Epithelial cell of proximal tubule (primary cell): ENCODE measurements around the gene ATP13A3. TPM values are rescaled to one million over a fixed set of nuclear protein-coding genes. Genes with fewer than 3 reads are reported as not detected.

Source experiments
- DNase-seq: peaks from one replicate; pipeline ENCODE4 v3.0.0-alpha.2; 2011; ENCODE audit warnings: low read depth
- H3K4me3 ChIP-seq: 2 replicates; pipeline ENCODE4 v1.5.1; 2011; ENCODE audit warnings: low read depth, mild to moderate bottlenecking, low read length
- CTCF ChIP-seq: conservative IDR thresholded peaks from 2 replicates; pipeline ENCODE4 v1.5.1; 2012; ENCODE audit warnings: low read depth, mild to moderate bottlenecking, low read length
- total RNA-seq: library from RNA; depleted of rRNA; stranded (reverse); fragments of >200 nt; gene quantifications from 2 replicates; pipeline ENCODE4 v1.2.3, GENCODE V29; 2015

The ATP13A3 gene
- total RNA-seq, 1 donor from 2014 or later = 88.1 TPM

- no peak for DNase-seq
- TF ChIP-seq CTCF = no peak
These were observed 61.8 kb downstream of the ATP13A3 start for GRCh38 chr3:194424953-194425352.

DNA sequence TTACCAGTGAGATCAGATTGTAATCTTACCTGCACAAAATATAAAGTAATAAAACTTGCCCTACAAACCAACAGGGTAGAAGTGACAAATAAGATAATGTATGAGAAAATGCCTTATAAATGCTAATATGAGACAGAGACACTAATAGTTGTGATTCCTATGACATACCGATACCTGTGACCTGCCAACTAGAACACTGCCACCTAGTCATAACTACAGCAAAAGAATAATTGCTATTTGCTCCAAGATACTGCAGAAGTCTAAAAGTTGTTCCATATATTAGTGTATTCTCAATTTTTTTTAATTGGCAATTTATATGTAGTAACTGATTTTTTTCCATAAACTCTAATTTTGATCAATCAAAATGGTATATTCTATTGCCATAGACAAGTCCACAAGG is 62.4 kb downstream of the ATP13A3 start:
- DNase-seq = no peak
- no peak overlapping the region for H3K4me3 ChIP-seq
- no peak for TF ChIP-seq CTCF

More at GRCh38 chr3:194424953-194425352, 61.8 kb downstream of the ATP13A3 start:
- no peak overlapping the region for H3K4me3 ChIP-seq

- TF ChIP-seq CTCF = no peak
- no peak overlapping the region for H3K4me3 ChIP-seq
- DNase-seq = no peak
These were observed 63.5 kb downstream of the ATP13A3 start for GRCh38 chr3:194423317-194423716.

DNA sequence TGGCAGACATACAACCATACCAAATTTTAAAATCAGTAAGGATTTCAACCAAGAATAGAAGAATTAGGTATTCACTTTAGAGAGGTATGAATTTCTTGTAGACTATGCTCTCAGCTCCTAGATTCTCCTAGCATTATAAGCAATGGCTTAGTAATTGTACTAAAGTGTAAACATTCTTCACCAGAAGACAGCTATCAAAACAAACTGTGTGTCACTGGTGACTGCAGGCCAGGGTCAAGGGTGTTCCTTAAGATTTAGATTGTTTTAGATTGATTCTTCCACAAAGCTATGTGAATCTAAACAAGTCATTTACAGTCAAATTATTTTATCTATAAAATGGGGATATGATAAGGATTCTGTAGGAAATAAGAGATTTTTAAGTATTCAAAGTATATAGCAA is 64.6 kb downstream of the ATP13A3 start:
- no peak for TF ChIP-seq CTCF
- no peak for DNase-seq
- H3K4me3 ChIP-seq = no peak overlapping the region

DNA sequence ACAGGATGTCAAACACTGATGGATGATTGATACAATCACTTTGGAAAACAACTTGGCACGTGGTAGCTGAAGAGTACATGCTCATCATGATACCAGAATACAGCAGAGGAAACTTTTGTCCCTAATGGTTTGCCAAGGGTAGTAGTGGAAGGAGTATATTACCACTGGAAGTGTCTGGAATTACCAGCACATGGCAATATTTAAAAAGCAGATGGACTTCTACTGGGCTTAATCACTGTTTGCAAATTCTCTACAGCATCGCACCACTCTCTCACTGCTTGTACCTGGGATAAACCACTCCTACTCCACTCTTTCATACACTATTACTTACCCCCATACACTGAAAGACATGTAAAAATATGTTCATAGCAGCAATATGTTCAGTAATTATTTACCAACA is 68.1 kb downstream of the ATP13A3 start:
- H3K4me3 ChIP-seq = no peak overlapping the region
- TF ChIP-seq CTCF = no peak
- DNase-seq = no peak

DNA sequence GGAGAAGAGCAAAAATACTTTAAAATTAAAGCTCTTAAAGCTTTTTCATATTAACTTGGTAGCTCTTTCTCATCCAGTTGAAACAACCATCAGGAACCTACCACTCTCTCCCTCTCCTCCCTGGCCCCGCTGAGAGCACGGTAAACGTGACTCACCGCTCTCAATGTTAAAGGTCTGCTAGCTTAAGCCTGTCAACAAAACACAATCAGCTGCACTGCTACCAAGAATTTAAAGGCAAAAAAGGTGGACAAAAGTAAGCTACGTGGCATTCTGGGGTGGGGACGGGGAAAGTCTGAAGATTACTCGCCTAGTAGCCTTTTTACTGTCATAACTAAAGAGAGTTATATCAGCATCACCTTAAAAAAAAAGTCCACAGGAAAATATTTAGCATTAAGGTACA is 79.4 kb downstream of the ATP13A3 start:
- no peak for DNase-seq
- no peak overlapping the region for H3K4me3 ChIP-seq

More for the DNA sequence above, 79.4 kb downstream of the ATP13A3 start:
- TF ChIP-seq CTCF = no peak
